GM20000 (cell line): ENCODE data around the gene SH3RF3.

ENCODE experiments used
- DNase-seq: peaks from one replicate; pipeline ENCODE4 v3.0.0; 2012; ENCODE audit warnings: low spot score
- TF ChIP-seq, protein P1 (sequence below): IDR thresholded peaks from 2 replicates; pipeline ENCODE4 v1.5.1; 2012; ENCODE audit warnings: mild to moderate bottlenecking, control low read depth; ENCODE audit errors: extremely low read depth, missing control alignments

The SH3RF3 gene

DNA sequence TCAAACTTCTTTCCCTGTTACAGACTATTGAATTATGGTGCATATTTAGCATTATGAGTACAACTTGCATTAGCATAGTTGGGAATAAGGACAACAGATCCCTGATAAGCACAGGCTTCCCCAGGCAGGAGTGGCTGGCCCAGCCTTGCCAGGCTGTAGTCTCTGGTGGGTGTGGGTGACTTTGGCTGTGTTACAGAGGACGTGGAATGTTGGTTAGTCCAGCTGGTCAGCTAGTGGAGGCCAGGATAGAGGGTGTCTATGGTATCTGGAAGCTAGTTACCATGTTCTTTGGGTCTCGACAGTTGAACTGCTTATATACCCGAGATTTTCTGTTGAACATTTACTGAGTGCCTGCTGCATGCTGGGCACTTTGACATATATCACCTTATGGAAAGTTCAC, 4.7 kb downstream of the SH3RF3 start:
- no peak for DNase-seq
- TF ChIP-seq, protein P1, sequence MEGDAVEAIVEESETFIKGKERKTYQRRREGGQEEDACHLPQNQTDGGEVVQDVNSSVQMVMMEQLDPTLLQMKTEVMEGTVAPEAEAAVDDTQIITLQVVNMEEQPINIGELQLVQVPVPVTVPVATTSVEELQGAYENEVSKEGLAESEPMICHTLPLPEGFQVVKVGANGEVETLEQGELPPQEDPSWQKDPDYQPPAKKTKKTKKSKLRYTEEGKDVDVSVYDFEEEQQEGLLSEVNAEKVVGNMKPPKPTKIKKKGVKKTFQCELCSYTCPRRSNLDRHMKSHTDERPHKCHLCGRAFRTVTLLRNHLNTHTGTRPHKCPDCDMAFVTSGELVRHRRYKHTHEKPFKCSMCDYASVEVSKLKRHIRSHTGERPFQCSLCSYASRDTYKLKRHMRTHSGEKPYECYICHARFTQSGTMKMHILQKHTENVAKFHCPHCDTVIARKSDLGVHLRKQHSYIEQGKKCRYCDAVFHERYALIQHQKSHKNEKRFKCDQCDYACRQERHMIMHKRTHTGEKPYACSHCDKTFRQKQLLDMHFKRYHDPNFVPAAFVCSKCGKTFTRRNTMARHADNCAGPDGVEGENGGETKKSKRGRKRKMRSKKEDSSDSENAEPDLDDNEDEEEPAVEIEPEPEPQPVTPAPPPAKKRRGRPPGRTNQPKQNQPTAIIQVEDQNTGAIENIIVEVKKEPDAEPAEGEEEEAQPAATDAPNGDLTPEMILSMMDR = no peak

DNA sequence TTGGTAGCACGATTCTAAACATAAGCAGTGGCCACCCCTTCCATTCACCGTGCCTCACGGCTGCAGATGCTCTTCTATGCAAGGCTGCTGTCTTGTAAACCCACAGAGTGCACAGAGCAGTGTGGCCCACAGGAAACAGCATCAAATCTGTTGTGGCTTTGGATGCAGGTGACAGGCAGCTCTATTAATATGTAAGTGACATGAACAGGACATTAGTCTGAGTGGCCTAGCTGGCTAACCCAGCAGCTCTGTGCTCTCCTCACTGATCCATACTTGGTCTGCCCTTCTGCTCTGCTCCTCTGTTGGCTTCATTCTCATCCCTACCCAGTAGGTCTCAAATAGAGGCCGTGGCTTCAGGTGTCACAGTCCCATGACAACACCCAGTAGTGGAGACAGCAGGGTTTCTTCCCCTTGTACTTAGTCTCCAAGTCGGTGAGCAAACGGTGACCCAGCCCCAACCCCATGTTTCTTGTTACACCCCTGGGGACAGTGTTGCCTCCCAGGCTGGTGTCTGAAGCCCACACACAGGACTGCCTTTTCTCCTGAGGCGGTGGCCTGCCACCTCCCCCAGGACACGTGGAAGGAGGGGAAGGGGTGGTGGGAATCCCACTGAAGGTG, 5.8 kb downstream of the SH3RF3 start:
- TF ChIP-seq, protein P1 = no peak
- DNase-seq = no peak

DNA sequence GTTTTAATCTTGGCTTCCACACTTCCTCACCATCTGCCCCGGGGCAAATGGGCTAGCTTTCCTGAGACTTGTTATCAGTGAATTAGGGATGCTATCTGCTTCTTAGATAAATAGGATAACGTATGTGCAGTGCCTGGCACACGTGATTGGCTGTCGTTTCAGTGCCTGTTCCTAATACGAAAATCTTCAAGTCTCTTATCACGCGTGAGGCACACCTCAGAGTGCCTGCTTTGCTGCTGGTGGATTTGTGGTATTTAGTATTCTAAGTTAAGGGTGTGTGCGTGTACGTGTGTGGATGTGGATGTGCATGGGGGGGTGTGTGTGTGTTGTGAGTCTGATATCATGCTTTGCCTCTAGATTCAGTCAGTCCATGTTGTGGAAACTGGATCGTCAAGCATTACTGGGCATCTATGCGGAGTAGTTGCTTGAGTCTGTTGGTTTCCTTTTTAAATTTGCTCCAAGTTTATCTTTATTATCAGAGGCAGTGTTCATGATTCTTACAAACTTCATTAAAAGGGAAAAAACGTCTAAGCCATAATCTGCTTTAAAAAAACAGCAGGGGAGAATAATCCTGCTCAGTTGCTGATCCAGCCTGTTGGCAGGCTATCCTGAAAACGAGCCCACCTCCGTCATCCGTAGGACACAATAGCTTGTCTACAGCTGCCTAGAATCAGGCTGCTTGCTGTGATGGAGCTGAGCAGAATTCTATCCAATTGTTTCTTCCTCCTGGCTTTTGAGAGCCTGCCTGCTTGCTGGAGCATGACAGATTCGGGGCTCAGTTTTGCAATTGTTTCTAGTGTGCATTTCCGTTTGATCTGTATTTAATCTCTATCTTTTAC, 6.6 kb downstream of the SH3RF3 start:
- DNase-seq = no peak
- TF ChIP-seq, protein P1 = no peak

DNA sequence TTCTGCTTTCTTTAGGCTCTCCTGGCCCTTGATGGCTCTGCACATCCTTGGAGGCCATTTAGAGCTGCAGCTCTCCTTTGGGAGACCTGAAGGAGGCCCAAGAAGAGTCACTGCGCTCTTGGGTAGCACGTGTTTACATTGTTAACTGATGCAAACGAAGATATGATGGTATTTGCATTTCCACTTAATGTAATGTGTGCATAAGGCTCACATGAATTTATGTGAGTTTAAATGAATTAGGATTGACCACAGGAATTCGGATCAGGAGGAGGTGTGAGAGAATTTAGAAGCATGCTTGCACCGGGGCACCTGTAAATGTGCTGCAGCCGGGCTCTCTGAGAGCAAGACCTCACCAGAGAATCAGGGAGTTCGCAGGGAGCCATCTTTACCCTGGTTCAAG, 7.5 kb downstream of the SH3RF3 start:
- DNase-seq = no peak
- TF ChIP-seq, protein P1 = no peak

DNA sequence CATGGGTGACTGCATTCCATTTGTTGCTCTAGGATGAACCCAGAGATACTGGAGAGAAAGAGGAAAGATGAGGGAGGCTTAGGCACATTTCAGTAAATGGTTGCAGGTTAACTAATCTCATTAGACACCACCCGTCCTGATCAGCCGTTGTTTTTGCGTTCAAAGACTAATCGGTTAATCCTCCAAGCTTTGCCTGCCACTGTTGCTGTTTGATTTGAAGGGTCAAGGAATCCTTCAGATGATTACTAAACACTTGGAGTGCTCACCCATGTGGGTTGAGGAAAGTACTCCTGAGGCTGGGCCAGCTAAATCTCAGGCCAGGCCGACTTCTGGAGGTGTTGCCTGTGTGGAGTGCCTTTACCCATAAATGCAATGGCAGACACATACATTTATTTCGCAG, 8.6 kb downstream of the SH3RF3 start:
- TF ChIP-seq, protein P1 = no peak
- DNase-seq = no peak

DNA sequence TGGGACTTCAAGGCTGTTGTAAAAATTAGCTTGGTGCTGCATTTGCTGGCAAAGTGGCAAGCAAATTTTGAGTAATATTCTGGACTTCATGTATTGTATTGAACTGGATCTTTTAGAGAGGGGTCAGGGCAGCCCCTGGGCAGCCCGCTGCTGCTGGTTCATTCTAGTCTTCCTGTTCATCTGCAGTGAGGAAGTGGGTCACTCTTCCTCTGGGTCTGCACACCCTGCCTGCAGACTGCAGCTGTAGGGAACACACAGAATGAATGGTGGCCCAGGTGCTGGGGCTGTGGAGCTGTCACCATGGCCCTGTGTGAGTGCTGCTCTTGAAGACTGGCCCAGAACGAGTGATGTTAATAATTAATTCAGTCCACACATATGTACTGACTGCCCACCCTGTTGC, 9.4 kb downstream of the SH3RF3 start:
- DNase-seq = no peak
- TF ChIP-seq, protein P1 = no peak

DNA sequence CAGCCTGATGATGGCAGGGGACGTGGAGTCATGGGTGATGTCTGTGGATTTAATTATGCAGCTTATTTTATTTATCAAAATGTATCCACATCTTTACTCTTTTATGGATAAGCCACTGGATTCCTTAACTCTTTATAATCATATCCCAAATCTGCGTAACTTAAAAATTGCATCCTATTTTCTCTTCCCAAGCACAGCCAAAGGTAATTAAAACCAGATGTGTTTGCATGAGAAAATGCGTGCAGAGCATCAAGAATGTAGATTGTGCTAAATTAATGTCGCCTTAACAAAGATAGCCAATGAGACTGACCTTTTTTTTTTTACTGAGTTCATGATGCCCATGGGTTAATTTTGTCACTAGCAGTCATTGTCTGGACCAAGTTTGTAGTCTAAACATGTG, 10.0 kb downstream of the SH3RF3 start:
- no peak for DNase-seq
- TF ChIP-seq, protein P1 = no peak
